ENCODE data around the gene APBB1.

- TF ChIP-seq CTCF (IDR thresholded peaks at IDR 0.05 in 8 of 11, conservative IDR thresholded peaks at IDR 0.05 in 3 of 11) = no peak
- TF ChIP-seq POLR2A (IDR thresholded peaks at IDR 0.05) = no peak
Measured at GRCh38 chr11:6442441-6442840, 23.5 kb upstream of the APBB1 start.

Measured in spleen (tissue), 7 donors.